ENCODE data around the gene SSC5D.

Gene SSC5D

GRCh38 chr19:55473225-55474012 is 14.8 kb upstream of the SSC5D start:
- no peak for DNase-seq (ENCODE audit: low read depth, low spot score)

- DNase-seq (ENCODE audit: low read depth, low spot score) = no peak
Observed at GRCh38 chr19:55474269-55475265, 13.7 kb upstream of the SSC5D start.

GRCh38 chr19:55476100-55476775 is 12.0 kb upstream of the SSC5D start, which contains the start of gene ZNF628:
Gene ZNF628 (plus strand): TSS chr19:55476617. CDS start chr19:55479911, 3,294 bp downstream.
- peak; percentile 96 for DNase-seq (ENCODE audit: low read depth, low spot score)

GRCh38 chr19:55477905-55478304 is 10.3 kb upstream of the SSC5D start:
- DNase-seq (ENCODE audit: low read depth, low spot score) = no peak

- no peak for DNase-seq (ENCODE audit: low read depth, low spot score)
Observed at GRCh38 chr19:55478364-55478763, 9.9 kb upstream of the SSC5D start.

GRCh38 chr19:55479045-55479444 is 9.2 kb upstream of the SSC5D start:
- DNase-seq (ENCODE audit: low read depth, low spot score) = no peak

- DNase-seq (ENCODE audit: low read depth, low spot score) = no peak
Observed at GRCh38 chr19:55479451-55480230, 8.6 kb upstream of the SSC5D start.

GRCh38 chr19:55481148-55481793 is 7.0 kb upstream of the SSC5D start:
- DNase-seq (ENCODE audit: low read depth, low spot score) = no peak

GRCh38 chr19:55481794-55482155 is 6.5 kb upstream of the SSC5D start:
- no peak for DNase-seq (ENCODE audit: low read depth, low spot score)

- no peak for DNase-seq (ENCODE audit: low read depth, low spot score)
Observed at GRCh38 chr19:55482156-55482961, 5.9 kb upstream of the SSC5D start.

GRCh38 chr19:55482967-55483705 is 5.1 kb upstream of the SSC5D start:
- no peak for DNase-seq (ENCODE audit: low read depth, low spot score)

- no peak for DNase-seq (ENCODE audit: low read depth, low spot score)
Observed at GRCh38 chr19:55483706-55484592, 4.3 kb upstream of the SSC5D start.

- peak; percentile 35 for DNase-seq (ENCODE audit: low read depth, low spot score)
Observed at GRCh38 chr19:55484593-55485438, 3.4 kb upstream of the SSC5D start, which contains the start of gene NAT14. Gene NAT14 (plus strand): TSS chr19:55485188. CDS start chr19:55485709, 521 bp downstream.

- DNase-seq (ENCODE audit: low read depth, low spot score) = no peak
Observed at GRCh38 chr19:55485439-55486011, 2.7 kb upstream of the SSC5D start.

- DNase-seq (ENCODE audit: low read depth, low spot score) = no peak
Observed at GRCh38 chr19:55486043-55486970, 1.9 kb upstream of the SSC5D start.
